GM12892 (cell line): ENCODE measurements around the gene DHX58.

Source experiments
- POLR2A ChIP-seq: IDR thresholded peaks from 2 replicates; pipeline ENCODE4 v1.6.1; 2011; ENCODE audit warnings: low read depth, low read length, control low read depth
- POLR2AphosphoS5 ChIP-seq: IDR thresholded peaks from 2 replicates; pipeline ENCODE4 v1.6.1; 2011; ENCODE audit warnings: low read depth, low read length, control low read depth

DNA sequence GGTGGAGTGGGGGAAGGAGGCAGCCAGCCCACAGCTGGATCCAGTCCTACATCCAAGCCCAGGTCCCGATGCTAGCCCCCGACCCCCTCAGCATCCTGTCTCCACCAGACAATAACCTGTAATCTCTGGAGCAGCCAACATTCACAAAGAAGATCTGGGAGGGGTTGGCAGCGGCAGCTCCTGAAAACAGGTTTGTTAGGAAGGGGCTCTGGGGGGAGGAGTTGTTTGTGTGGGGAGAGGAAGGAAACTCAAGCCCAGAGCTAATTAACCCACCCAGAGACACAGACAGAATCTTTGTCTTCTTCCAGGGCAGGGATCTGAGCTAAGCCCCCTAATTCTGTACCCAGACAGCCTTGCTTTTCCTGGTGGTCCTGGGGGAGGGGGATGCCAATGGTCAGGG is 57.5 kb downstream of the DHX58 start:
- TF ChIP-seq POLR2A, result no peak
- TF ChIP-seq POLR2AphosphoS5, result no peak
